Coronary artery (tissue), 2 donors: ENCODE data around the gene FAM200C.

Experiments
- DNase-seq: peaks from one replicate; pipeline ENCODE4 v3.0.0-alpha.2; 2017; ENCODE audit warnings: low spot score
- H3K27ac ChIP-seq, 2 donors: fragments of 200-600 bp; sonication (generic); one replicate each; pipeline ENCODE4 v1.5.1; 2016 to 2019
- H3K4me3 ChIP-seq: fragments of 200-600 bp; sonication (generic); 2 replicates; pipeline ENCODE4 v1.5.1; 2016; ENCODE audit warnings: mild to moderate bottlenecking, moderate library complexity
- CTCF ChIP-seq: fragments of 200-600 bp; sonication (generic); IDR thresholded peaks from one replicate; pipeline ENCODE4 v1.5.1; 2019; ENCODE audit warnings: antibody characterized with exemption

The FAM200C gene

GRCh38 chr5:160390787-160391696, 8.8 kb downstream of the FAM200C start:
- no peak for DNase-seq
- H3K4me3 ChIP-seq: no peak overlapping the region
- H3K27ac ChIP-seq: no peak overlapping the region
- TF ChIP-seq CTCF: peak; percentile 34

- Histone ChIP-seq H3K4me3 (no peak overlapping the region), H3K27ac (no peak overlapping the region)
- TF ChIP-seq CTCF: no peak
- DNase-seq: no peak
Observed at GRCh38 chr5:160387445-160387844, 12.4 kb downstream of the FAM200C start.

- H3K4me3 ChIP-seq: no peak overlapping the region
- no peak overlapping the region for H3K27ac ChIP-seq
- TF ChIP-seq CTCF: no peak
- DNase-seq: no peak
Observed at GRCh38 chr5:160385496-160385895, 14.4 kb downstream of the FAM200C start.

- no peak for DNase-seq
- H3K27ac ChIP-seq: no peak overlapping the region
- H3K4me3 ChIP-seq: no peak overlapping the region
- no peak for TF ChIP-seq CTCF
Observed at GRCh38 chr5:160384681-160385080, 15.2 kb downstream of the FAM200C start.

- DNase-seq: no peak
- H3K4me3 ChIP-seq: no peak overlapping the region
- TF ChIP-seq CTCF: no peak
- H3K27ac ChIP-seq: no peak overlapping the region
Observed at GRCh38 chr5:160382346-160382745, 17.5 kb downstream of the FAM200C start.

- no peak overlapping the region for H3K4me3 ChIP-seq
- no peak for DNase-seq
- no peak for TF ChIP-seq CTCF
- no peak overlapping the region for H3K27ac ChIP-seq
Observed at GRCh38 chr5:160380041-160380440, 19.8 kb downstream of the FAM200C start.

- H3K27ac ChIP-seq: peak overlapping the region in 1 of 2 donors; percentile 31
- TF ChIP-seq CTCF: no peak
- DNase-seq: no peak
- no peak overlapping the region for H3K4me3 ChIP-seq
Observed at GRCh38 chr5:160379511-160379910, 20.3 kb downstream of the FAM200C start.
